Spleen (tissue), 7 donors: ENCODE results near the gene CLCN7.

Source experiments
- CTCF ChIP-seq, 11 experiments: fragments of 200-600 bp in 7 of 11; fragments of 450-650 bp in 4 of 11; sonication (generic) in 4 of 11; IDR thresholded peaks in 8 of 11; conservative IDR thresholded peaks in 3 of 11; 1 replicate in 7 of 11; 2 replicates in 4 of 11; pipeline versions ENCODE4 v1.4.0 to v1.8.0; 2016 to 2021; ENCODE audit warnings: antibody characterized with exemption in 11 of 11, inconsistent platforms in 4 of 11, mild to moderate bottlenecking in 1 of 11
- POLR2A ChIP-seq, 3 donors: fragments of 450-650 bp; IDR thresholded peaks; one replicate each; pipeline ENCODE4 v1.5.1; 2017; ENCODE audit warnings: antibody characterized with exemption in 3 of 3, mild to moderate bottlenecking in 1 of 3
- POLR2AphosphoS5 ChIP-seq, 3 donors: sonication (generic); formaldehyde crosslinking; IDR thresholded peaks; one replicate each; pipeline ENCODE4 v1.5.1; 2017; ENCODE audit warnings: antibody characterized with exemption in 3 of 3
- donor health status: DM: no; HTN: no; CAD: no; lungs with moderate emphysema.
- donor health status: DM: no; HTN: no; CAD: no.
- donor health status: DM: no; HTN: no; CAD: no.

- TF ChIP-seq POLR2A (IDR thresholded peaks at IDR 0.05) (no peak), CTCF (IDR thresholded peaks at IDR 0.05 in 8 of 11, conservative IDR thresholded peaks at IDR 0.05 in 3 of 11) (no peak), POLR2AphosphoS5 (IDR thresholded peaks at IDR 0.05) (peak; percentile 66 to 76 (median 73))
These were observed 4.2 kb downstream of the CLCN7 start for GRCh38 chr16:1470481-1471251.
